HK-2 (cell line): ENCODE measurements around the gene PUM2.
"Not testable (repeated sequence)": the region's sequence is repeated elsewhere in the genome, so short reads cannot be mapped to it uniquely, and the experiment has no call there.

Experiments used
- DNase-seq: peaks from one replicate; pipeline ENCODE4 v3.0.0-alpha.2; 2018; ENCODE audit not compliant: unreplicated experiment

Gene PUM2

DNA sequence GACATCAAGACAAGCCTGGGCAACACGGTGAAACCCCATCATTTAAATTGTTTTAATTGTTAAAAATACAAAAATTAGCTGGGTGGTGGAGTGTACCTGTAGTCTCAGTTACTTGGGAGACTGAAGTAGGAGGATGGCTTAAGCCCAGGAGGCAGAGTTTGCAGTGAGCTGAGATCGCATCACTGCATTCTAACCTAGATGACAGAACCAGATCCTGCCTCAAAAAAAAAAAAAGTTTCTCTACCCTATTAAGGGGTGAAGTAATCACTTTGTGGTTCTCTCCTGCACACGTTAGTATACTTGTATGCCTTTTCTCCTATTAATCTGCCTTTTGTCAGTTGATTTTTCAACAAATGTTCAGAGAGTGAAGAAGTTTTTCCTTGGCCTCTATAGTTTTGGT is 18.1 kb upstream of the PUM2 start:
- no peak for DNase-seq

DNA sequence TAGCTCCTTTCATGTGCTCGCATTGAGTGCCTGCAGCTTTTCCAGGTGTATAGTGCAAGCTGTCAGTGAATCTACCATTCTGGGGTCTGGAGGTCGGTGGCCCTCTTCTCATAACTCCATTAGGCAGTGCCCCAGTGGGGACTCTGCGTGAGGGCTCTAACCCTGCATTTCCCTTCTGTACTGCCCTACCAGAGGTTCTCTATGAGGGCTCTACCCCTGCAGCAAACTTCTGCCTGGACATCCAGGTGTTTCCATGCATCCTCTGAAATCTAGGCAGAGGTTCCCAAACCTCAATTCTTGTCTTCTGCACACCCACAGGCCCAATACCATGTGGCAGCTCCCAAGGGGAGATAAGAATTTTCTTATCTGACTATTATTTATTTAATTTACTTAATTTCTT is 17.3 kb upstream of the PUM2 start:
- not testable (repeated sequence) for DNase-seq

- no peak for DNase-seq
These were observed 16.1 kb upstream of the PUM2 start for GRCh38 chr2:20366672-20367116.

GRCh38 chr2:20365249-20365817 is 14.7 kb upstream of the PUM2 start:
- no peak for DNase-seq

GRCh38 chr2:20363578-20363977 is 12.9 kb upstream of the PUM2 start:
- no peak for DNase-seq

DNA sequence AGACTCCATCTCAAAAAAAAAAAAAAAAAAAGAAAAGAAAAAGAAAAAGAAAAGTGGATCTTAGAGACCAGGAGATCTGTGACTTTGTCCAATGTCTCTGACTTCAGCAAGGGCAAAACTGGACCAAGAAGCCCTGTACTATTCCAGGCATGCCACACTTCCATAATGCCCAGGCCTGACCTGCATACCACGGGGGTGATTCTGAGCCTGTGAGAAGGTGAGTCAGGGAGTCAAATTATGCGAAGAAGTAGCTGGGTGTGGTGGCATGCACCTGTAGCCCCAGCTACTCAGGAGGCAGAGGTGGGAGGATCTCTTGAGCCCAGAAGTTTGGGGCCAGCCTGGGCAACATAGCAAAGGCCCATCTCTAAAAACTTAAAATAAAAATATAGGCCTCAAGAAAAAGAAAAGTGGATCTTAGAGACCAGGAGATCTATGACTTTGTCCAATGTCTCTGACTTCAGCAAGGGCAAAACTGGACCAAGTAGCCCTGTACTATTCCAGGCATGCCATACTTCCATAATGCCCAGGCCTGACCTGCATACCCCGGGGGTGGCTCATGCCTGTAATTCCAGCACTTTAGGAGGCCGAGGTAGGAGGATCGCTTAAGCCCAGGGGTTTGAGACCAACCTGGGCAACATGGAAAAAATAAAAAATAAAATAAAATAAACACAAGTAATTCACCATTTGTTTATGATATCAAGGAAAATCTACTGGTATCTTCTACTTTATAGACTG is 12.2 kb upstream of the PUM2 start:
- DNase-seq, result no peak

DNA sequence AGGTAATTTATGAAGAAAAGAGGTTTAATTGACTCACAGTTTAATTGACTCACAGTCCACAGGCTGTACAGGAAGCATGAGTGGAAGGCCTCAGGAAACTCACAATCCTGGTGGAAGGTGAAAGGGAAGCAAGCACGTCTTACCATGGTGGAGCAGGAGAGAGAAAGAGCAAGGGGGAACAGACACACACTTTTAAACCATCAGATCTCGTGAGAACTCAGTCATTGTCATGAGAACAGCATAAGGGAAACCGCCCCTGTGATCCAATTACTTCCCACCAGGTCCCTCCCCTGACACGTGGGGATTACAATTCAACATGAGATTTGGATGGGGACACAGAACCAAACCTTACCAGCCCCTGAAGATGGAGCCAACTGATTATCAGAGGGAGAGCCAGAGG is 11.2 kb upstream of the PUM2 start:
- DNase-seq, result no peak

- no peak for DNase-seq
These were observed 8.5 kb upstream of the PUM2 start for GRCh38 chr2:20359096-20359495.

- no peak for DNase-seq
These were observed 7.2 kb upstream of the PUM2 start for GRCh38 chr2:20357638-20358389.

DNA sequence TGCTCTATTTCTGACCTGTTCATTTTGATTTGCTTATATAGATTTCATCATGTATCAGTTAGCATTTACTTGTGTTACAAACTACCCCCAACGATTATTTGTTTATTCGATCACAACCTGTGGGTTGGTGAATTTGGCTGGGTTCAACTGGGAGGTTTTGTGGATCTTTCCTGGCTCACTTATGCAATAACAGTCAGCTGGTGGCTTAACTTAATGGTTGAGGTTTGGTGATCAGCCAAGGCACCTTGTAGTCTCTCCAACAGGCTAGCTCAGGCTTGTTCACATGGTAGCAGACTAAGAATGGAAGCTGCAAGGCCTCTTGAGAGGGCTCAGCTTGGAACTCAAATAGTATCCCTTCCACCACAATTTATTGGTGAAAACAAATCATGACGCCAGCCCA is 5.4 kb upstream of the PUM2 start:
- DNase-seq, result no peak

GRCh38 chr2:20355131-20355530 is 4.5 kb upstream of the PUM2 start:
- DNase-seq, result no peak

DNA sequence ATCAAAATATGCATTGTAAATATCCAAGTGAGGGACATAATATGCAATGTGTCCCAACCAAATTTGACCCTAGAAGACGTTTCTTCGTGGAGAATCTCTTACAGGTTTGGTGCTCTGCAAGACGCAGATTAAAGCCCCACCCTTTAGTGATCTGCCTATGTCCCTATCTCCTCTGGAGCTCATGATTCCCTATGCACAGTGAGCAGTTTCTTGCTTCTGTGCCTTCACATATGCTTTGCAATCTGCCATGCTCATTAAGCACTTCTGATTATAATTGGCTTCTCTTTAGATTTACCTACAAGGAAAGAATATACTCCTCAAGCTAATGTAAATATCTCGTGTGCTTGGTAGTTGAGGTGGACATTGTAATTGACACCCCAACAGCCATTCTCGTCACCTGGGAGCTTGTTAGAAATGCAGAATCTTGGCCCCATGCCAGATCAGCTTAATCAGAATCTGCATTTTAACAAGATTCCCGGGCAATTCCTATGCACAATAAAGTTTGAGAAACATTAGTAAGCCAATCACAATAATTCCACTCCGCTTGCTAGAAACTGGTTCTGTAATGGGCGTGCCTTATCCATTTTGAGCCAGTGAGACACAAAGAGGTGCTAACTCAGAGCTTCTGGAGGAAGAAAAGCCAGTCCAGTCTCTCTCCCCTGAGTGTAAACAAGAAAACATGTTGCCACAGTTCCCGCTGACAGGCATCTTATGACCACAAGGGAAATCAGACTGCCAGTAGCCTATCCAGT is 2.8 kb upstream of the PUM2 start:
- no peak for DNase-seq

- DNase-seq, result no peak
These were observed 2.1 kb upstream of the PUM2 start for GRCh38 chr2:20352581-20353216.

GRCh38 chr2:20352230-20352578 is 1.6 kb upstream of the PUM2 start:
- no peak for DNase-seq

DNA sequence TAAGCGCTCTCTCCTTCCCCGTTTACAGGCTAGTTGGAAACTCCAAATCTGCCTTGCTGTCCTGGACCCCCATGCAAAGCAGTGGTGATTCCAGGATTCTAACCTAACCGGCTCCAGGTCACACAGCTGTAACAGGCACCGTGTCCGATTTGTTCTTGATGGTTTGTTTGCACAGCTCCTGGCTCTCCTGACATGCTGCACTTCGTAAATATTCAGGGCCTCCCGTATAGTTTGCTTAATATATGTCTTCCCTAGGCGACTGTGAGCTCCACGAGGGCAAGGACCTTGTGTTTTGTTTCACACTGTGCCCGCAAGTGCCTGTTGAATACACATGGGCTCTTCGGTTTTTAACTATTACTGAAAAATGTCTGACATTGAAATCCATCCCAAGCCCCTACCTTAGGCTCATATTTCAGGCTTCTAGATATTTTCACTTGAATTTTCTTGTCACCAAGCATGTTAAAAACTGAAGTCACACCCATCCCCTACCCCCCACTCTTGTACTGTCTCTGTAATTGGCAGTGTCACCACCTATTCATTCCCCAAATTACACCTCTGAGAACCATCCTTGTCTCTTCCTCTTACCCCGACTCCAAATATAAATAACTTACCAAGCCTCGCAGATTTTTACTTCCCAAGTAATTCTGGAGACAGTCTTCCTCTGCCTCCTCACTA is 1.0 kb upstream of the PUM2 start:
- no peak for DNase-seq

GRCh38 chr2:20350041-20350712 is 467 bp downstream of the PUM2 start:
- DNase-seq, result peak; percentile 62

- no peak for DNase-seq
These were observed 1.1 kb downstream of the PUM2 start for GRCh38 chr2:20349513-20349921.

- DNase-seq, result no peak
These were observed 2.1 kb downstream of the PUM2 start for GRCh38 chr2:20348542-20348941.

DNA sequence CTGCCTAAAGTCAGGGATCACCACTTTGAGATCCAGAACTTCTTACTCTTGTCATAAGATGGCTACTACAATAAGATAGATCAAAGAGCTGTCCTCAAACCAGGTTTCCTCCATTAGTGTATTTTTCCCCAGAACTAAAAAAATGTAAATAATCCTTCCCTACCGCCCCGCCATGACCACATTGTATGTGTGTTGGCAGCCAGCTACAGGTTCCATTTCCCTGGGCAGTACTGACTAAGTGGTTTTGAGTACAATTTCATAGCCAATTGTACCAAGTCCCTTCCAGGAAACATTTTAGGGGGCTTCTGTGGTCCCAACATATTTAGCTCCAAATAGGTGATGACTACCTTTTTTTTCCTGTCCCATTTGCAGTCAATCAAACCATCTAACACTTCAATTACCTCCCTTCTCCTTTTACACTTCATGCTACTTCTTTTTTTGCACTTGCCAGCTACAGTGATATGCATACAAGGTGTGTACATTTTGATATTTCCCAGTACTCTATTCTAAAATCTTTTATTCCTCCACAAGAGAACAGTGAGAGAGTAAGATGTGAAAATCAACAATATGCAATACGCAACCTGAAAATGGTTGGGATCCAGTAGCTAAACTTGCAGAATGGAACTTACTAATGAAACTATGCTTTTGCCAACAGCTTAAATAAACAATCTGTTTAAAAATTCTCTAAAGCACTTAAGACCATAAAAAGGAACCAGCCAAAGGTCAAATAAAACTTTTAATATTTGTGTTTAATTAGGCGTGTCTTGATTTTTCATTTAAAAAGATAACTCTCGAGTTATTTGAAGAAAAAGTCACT is 3.9 kb downstream of the PUM2 start:
- DNase-seq, result no peak

- peak; percentile 42 for DNase-seq
These were observed 7.5 kb downstream of the PUM2 start for GRCh38 chr2:20343128-20343527.
